Measurements from ENCODE around the gene FGGY.

FGGY gene

GRCh38 chr1:59412718-59413326 lies 115.9 kb downstream of the FGGY start:
- no peak for DNase-seq

DNA sequence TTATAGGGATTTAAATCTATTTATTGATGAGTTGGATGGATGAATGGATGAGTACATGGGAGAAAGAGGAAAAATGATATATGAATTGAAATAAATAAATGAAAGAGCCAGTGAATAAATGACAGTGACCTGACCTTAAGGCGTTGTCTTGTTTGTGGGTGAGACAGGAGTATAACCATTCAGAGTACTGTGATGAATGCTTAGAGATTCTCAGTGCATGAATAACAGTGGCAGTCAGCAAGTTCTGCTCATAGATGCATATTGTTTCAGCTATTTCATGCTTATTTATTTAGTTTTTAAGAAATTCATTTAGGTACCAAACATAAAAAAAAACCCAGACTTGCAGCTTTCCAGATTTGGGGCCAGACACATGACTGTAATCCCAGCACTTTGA lies 116.4 kb downstream of the FGGY start:
- no peak for DNase-seq

DNA sequence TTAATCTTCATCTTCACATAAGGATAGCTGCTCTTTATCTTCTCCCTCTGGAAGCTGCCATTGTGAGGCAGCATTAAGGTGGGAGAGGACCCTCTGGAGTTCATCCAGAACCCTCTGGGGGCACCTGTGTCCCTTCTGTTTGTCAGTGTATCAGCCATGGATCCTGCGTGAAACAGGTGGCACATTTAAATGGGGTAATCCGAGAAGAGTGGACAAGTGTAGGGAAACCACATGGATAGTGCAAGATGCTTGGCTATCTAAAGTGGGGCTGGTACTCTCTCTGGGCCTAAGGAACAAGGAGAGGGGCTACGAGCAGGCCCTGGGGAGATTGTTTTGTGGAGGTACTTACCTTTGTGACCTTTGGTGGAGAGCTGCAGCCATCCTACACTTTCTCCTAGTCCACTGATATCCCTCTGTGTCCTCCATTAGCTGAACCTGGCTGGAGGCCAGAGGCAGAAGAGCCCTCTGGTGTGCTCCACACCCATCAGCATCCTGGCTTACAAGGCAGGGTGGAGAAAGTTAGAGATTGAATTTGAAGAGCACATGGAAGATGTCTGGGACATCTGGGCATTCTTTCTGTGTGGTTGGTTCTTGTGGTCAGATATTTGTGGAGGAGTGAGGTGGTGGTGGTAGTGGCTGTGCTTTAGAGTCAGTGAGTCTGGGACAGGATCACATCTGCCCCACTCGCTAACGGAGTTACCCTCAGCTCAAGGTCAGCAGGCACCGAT lies 117.7 kb downstream of the FGGY start:
- DNase-seq: no peak

DNA sequence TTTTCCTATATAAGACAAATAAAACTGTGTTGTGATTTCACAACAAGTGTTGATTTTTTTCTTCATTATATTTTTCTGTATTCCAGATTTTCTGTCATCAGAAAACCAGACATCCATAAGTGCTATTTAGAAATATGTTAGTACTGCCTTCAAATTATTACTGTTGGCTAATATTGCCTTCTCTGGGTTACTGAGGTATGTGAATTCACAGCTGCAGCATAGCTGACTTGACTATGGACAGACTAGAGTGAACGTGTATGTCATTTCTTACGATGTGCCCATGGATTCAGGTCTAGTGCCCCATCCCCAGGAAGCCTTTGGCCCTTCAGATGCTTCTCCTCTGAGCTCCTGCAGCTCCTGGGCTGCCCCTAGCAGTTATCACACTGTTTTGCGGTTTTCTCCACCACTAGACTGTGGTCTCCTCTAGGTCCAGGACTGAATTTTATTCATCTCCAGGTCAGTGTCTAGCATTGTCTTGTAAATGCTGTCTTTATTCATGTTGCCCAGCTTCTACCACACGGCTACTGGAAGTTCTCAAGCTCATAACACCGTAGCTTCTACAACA lies 118.5 kb downstream of the FGGY start:
- DNase-seq: no peak

DNA sequence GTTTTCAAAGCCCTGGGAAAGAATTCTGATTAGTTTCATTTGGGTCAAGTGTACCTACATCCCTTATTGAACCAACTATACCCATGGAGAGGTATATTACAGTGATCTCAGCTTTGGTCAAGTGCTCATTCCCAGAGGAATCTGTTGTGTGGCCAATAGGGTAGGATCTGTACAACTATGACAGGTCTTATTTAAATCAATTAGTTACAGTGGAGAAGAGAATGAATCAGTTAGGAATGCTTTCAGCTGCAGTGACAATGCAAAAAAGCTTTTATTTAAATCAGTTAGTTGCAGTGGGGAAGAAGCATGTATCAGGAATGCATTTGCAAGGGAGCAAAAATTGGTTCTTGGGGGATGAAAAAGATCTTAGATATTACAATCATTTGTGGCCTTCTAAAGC lies 119.0 kb downstream of the FGGY start:
- no peak for DNase-seq

DNA sequence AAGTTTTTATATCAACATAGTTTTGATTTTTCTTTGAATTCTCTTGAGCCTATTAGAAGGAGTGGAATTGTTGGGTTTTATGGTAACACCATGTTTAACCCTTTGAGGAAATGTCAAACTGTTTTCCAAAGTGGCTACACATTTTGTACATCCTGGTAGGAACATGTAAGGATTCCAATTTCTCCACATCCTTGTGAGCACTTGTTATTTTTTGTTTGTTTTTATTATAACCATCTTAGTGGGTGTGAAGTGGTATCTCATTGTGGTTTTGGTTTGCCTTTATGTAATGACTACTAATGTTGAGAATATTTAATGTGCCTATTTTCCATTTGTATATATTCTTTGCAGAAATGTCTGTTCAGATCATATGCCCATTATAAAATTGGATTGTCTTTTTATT lies 120.5 kb downstream of the FGGY start:
- no peak for DNase-seq

DNA sequence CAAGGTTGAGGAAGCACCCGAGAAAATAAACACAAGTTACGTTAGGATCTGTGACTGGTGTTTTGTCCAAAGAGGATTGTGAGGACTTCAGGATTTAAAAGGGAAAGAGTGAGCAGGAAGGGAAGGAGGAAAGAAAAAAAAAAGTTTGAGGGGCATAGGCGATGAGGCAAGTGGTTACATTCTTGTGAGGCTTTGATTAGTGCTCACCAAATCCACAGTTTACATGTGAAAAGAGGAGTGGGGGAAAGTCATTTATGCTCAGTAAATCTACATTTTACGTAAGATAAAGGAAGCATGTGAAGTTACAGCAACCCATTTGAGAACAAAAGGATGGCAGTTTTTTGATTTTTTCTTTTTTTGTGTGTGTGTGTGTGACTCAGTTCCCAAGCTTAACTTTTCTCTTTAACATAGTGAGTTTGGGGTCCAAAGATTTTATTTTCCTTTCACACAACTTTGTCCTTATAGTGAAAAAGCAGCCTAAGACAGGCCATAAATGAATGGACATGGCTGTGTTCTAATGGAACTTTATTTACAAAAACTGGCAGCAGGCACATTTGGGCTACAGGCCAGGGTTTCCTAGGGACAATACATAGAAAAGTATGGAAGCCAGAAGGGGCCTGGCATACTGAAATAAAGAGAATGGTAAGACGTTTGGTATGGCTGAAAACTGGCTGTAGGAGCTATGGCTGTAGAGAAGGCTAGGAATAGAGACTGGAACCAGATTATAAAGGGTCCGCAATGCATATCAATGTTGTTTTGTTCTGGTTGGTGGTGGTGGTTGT lies 121.7 kb downstream of the FGGY start:
- DNase-seq: no peak

GRCh38 chr1:59419361-59420140 lies 122.7 kb downstream of the FGGY start:
- DNase-seq: no peak

- DNase-seq: no peak
These were observed 124.5 kb downstream of the FGGY start for GRCh38 chr1:59421232-59421920.

GRCh38 chr1:59422921-59423575 lies 126.2 kb downstream of the FGGY start:
- DNase-seq: peak in 53 of 58 donors; percentile 5 to 84 (median 53)

- DNase-seq: no peak
These were observed 130.3 kb downstream of the FGGY start for GRCh38 chr1:59427155-59427554.

GRCh38 chr1:59427784-59428183 lies 130.9 kb downstream of the FGGY start:
- DNase-seq: no peak

- DNase-seq: no peak
These were observed 131.9 kb downstream of the FGGY start for GRCh38 chr1:59428828-59429227.

DNA sequence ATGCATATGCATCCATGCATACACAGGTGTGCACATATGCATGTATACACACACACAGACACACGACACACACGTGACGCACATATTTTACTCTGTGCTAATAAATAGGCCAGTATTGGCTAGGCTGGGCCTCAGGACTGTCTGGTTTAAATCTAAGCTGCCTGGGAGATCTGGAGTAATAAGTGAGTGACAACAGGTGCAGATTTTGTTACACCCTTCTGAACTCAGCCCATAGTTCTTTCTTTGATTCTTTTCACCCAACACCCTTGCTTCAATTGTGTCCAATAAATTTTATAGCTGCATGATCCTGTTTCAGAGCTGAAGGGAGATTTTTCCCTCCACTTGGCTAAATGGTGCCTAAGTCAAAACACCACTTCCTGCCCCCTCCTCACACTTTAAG lies 132.8 kb downstream of the FGGY start:
- no peak for DNase-seq

DNA sequence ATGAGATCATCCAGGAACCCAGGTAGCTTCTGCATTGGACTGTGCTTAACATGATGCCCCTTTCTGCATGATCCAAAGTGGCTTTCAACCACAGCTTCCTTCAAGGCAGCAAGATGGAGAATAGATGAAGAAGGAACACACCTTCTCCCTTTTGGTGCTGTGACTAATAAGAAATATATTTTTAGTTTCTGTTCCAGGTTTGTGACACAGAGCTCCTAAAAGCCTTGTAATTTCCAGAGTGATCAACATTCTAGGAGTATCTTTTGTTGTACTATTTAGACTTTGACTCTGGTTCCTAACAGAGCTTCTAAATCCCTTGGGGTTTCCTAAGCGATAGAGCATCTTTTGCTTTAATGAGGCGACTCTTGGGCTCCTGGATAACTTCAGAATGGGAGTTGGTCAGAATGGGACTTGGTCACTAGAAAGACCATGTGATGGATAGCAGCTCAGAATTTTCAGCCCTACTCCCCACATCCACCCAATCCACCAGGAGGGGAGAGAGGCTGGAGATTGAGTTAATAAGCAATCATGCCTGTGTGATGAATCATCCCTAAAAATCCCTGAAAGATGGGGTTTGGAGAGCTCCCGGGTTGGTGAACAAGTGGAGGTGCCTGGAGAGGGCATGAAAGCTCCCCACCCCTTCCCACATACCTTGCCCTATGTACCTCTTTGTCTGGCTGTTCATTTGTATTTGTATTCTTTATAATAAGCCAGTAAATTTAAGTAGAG lies 134.8 kb downstream of the FGGY start:
- no peak for DNase-seq

- DNase-seq: no peak
These were observed 135.9 kb downstream of the FGGY start for GRCh38 chr1:59432531-59433439.

- no peak for DNase-seq
These were observed 136.5 kb downstream of the FGGY start for GRCh38 chr1:59433440-59433813.

DNA sequence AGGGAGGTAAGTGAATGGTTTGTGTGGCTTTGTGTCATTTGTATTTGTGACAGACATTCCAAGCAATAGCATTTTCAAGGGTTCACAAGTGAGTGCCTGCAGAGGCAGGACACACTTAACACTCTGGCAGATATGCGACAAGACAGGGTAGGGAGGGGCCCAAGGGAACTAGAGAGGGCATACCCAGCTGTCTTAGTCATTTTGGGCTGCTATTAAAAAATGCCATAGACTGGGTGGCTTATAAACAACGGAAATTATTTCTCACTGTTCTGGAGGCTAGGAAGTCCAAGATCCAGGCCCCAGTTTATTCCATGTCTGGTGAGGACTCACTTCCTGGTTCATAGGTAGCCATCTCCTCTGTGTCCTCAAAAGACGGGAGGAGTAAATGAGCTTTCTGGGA lies 137.4 kb downstream of the FGGY start:
- no peak for DNase-seq

Data from anterior cingulate cortex (tissue), 58 donors.